ENCODE results near the gene DERA. TPM values are rescaled to one million over a fixed set of nuclear protein-coding genes. Genes with fewer than 3 reads are reported as not detected.

Gene DERA
- total and polyA plus RNA-seq, 10 donors = 14.5 to 35.4 (median 27.6) TPM

GRCh38 chr12:15883536-15883935 lies 27.6 kb upstream of the DERA start:
- 54 to 78% (median 71%) methylated on average over 6 of the region's 6 CpGs for WGBS, 5 donors
- no peak for TF ChIP-seq POLR2AphosphoS5 (IDR thresholded peaks at IDR 0.05)
- TF ChIP-seq CTCF (IDR thresholded peaks at IDR 0.05 in 8 of 11, conservative IDR thresholded peaks at IDR 0.05 in 3 of 11) = no peak
- no peak for TF ChIP-seq POLR2A (IDR thresholded peaks at IDR 0.05)
- H3K9me3 ChIP-seq = no peaks in the 10 kb centered on the region
- DNase-seq = no peak
- peaks cover 17 to 64% (median 46%) of the 10 kb centered on the region in 6 donors for H3K4me1 ChIP-seq
- intact Hi-C loops (cut with DNase I; ENCODE audit: low total_unique reads) = no loop called here
- H3K4me3 ChIP-seq = peak overlapping the region; percentile 63 to 86 (median 72)
- H3K27me3 ChIP-seq (replicated peaks in 1 of 7) = no peaks in the 10 kb centered on the region
- H3K36me3 ChIP-seq = peaks cover 0 to 35% (median 4%) of the 10 kb centered on the region in 6 donors
- H3K27ac ChIP-seq = peak overlapping the region in 4 of 8 donors; percentile 94 to 99 (median 96)

DNA sequence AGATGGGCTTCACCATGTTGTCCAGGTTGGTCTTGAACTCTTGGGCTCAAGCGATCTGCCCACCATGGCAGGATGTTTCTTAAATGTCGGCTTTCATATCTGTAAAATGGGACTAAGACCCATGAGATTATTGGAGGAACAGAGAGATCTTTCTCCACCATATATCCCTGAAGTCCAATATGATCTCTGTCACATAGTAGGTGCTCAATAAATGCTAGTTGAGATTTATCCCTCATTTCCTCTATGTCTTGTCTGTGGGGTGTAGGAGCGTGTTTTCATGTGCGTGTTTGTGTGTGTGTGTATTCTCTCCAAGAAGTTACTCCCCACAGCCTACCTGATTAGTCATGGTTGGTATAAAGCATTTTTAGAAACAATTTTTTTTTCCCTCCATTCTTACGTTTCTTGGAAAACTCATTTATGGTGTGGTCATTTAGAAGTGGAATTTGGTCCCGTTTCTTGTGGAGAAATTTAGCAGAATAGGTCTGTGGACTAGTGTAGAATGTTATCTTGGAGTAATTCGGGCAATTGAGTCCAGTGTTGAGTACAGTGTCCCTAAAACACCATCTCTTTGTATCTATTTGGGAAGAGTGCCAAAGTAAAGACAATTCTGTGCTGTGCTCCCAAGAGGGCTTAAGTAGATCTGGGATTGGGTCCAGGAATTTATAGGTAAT lies 24.6 kb upstream of the DERA start:
- no peak overlapping the region for H3K4me3 ChIP-seq
- no peak overlapping the region for H3K27ac ChIP-seq
- H3K36me3 ChIP-seq = peaks cover 0 to 59% (median 22%) of the 10 kb centered on the region in 6 donors
- H3K27me3 ChIP-seq (replicated peaks in 1 of 7) = no peaks in the 10 kb centered on the region
- 94 to 98% (median 97%) methylated on average over 7 of the region's 7 CpGs for WGBS, 5 donors
- TF ChIP-seq POLR2A (IDR thresholded peaks at IDR 0.05) (no peak), CTCF (IDR thresholded peaks at IDR 0.05 in 8 of 11, conservative IDR thresholded peaks at IDR 0.05 in 3 of 11) (no peak), POLR2AphosphoS5 (IDR thresholded peaks at IDR 0.05) (no peak)
- intact Hi-C loops (cut with DNase I; ENCODE audit: low total_unique reads) = no loop called here
- H3K9me3 ChIP-seq = no peaks in the 10 kb centered on the region
- peaks cover 12 to 70% (median 42%) of the 10 kb centered on the region in 6 donors for H3K4me1 ChIP-seq
- no peak for DNase-seq

DNA sequence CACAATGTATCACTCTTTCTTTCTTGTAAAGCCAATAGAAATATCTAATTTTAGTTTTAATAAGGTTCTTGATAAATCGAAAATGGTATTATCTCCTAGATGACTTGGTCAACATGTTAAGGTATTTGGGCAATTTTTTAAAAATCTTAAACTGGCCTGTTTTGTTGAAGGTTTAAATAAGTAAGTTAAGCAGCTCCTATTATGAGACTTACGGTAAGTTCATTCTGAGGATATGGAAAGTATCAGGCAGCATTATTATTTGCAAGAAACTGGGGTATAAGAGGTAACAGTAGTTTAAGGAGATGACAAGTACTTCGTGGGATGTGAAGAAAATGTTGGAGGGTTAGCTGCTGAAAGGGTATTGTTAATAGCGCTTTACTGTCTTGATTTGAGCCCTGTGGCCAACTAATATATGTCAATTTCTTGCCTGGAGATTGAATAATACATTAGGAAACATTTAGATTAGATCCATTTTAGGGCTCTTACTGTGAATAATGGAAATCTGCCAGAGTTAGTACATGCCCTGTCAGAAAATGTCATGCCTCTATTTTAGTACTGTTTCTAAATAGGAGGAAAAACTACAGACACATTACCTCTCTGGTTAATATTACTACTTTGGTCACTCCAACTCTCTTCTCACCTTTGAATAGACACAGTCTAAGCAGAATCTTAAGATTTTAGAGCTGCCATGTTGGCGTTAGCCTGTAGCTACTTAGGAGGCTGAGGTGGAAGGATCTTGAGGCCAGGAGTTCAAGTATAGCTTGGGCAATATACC lies 23.9 kb upstream of the DERA start:
- Histone ChIP-seq H3K27me3 (replicated peaks in 1 of 7) (no peaks in the 10 kb centered on the region), H3K27ac (peak overlapping the region in 1 of 8 donors; percentile 3), H3K36me3 (peaks cover 0 to 66% (median 27%) of the 10 kb centered on the region in 6 donors), H3K4me1 (peaks cover 12 to 68% (median 40%) of the 10 kb centered on the region in 6 donors), H3K9me3 (no peaks in the 10 kb centered on the region), H3K4me3 (no peak overlapping the region)
- TF ChIP-seq POLR2AphosphoS5 (IDR thresholded peaks at IDR 0.05) = no peak
- 90 to 93% (median 91%) methylated on average over 5 of the region's 5 CpGs for WGBS, 5 donors
- intact Hi-C loops (cut with DNase I; ENCODE audit: low total_unique reads) = no loop called here
- no peak for DNase-seq

GRCh38 chr12:15892645-15893259 lies 18.4 kb upstream of the DERA start:
- Histone ChIP-seq H3K4me3 (no peak overlapping the region), H3K36me3 (peaks cover 0 to 81% (median 60%) of the 10 kb centered on the region in 6 donors)

More at GRCh38 chr12:15892645-15893259, 18.4 kb upstream of the DERA start:
- DNase-seq = no peak
- H3K27ac ChIP-seq = no peak overlapping the region
- peaks cover 0 to 21% (median 2%) of the 10 kb centered on the region in 6 donors for H3K4me1 ChIP-seq
- H3K27me3 ChIP-seq (replicated peaks in 1 of 7) = no peaks in the 10 kb centered on the region
- WGBS, 5 donors = 93 to 97% (median 95%) methylated on average over 5 of the region's 5 CpGs
- H3K9me3 ChIP-seq = no peaks in the 10 kb centered on the region
- intact Hi-C loops (cut with DNase I; ENCODE audit: low total_unique reads) = no loop called here
- no peak for TF ChIP-seq CTCF (IDR thresholded peaks at IDR 0.05 in 8 of 11, conservative IDR thresholded peaks at IDR 0.05 in 3 of 11)
- TF ChIP-seq POLR2A (IDR thresholded peaks at IDR 0.05) = no peak
- TF ChIP-seq POLR2AphosphoS5 (IDR thresholded peaks at IDR 0.05) = no peak
